CD4-positive, alpha-beta T cell treated with Interferon alpha-2 for 1 hour (primary cell): ENCODE results near the gene MAF.
A peak's percentile ranks its signal among the peaks of the same experiment; 100 is the strongest.

ENCODE experiments used
- DNase-seq, 2 donors: peaks; one replicate each; pipeline ENCODE4 v3.0.0-alpha.2; 2020 to 2022

MAF gene

GRCh38 chr16:79610771-79611170 is 10.2 kb upstream of the MAF start:
- DNase-seq, result no peak

- DNase-seq, result no peak
Observed at GRCh38 chr16:79609861-79610260, 9.3 kb upstream of the MAF start.

GRCh38 chr16:79608976-79609375 is 8.4 kb upstream of the MAF start:
- no peak for DNase-seq

GRCh38 chr16:79607587-79607986 is 7.0 kb upstream of the MAF start:
- no peak for DNase-seq

GRCh38 chr16:79605999-79606398 is 5.5 kb upstream of the MAF start:
- DNase-seq, result no peak

GRCh38 chr16:79603055-79603454 is 2.5 kb upstream of the MAF start:
- no peak for DNase-seq

GRCh38 chr16:79602628-79603014 is 2.1 kb upstream of the MAF start:
- DNase-seq, result no peak

- DNase-seq, result peak; percentile 75 to 90
Observed at GRCh38 chr16:79601931-79602627, 1.5 kb upstream of the MAF start.

- DNase-seq, result peak in 1 of 2 donors; percentile 50
Observed at GRCh38 chr16:79601092-79601930, 774 bp upstream of the MAF start.

- DNase-seq, result peak in 1 of 2 donors; percentile 60
Observed at GRCh38 chr16:79599837-79600637, 500 bp downstream of the MAF start.

GRCh38 chr16:79599256-79599836 is 1.2 kb downstream of the MAF start:
- DNase-seq, result peak in 1 of 2 donors; percentile 31

GRCh38 chr16:79598348-79599181 is 2.0 kb downstream of the MAF start:
- peak; percentile 56 to 63 for DNase-seq

- no peak for DNase-seq
Observed at GRCh38 chr16:79598063-79598347, 2.5 kb downstream of the MAF start.

- DNase-seq, result no peak
Observed at GRCh38 chr16:79597277-79598062, 3.1 kb downstream of the MAF start.

GRCh38 chr16:79595931-79596450 is 4.5 kb downstream of the MAF start:
- DNase-seq, result peak in 1 of 2 donors; percentile 38

GRCh38 chr16:79595231-79595641 is 5.3 kb downstream of the MAF start:
- no peak for DNase-seq

GRCh38 chr16:79593754-79594153 is 6.8 kb downstream of the MAF start:
- no peak for DNase-seq

- DNase-seq, result no peak
Observed at GRCh38 chr16:79593074-79593531, 7.4 kb downstream of the MAF start.

- DNase-seq, result no peak
Observed at GRCh38 chr16:79592186-79592585, 8.4 kb downstream of the MAF start.

GRCh38 chr16:79589601-79590102 is 10.9 kb downstream of the MAF start:
- no peak for DNase-seq

GRCh38 chr16:79587897-79588296 is 12.6 kb downstream of the MAF start:
- no peak for DNase-seq
